ENCODE measurements around the gene IRF2.

IRF2 gene

DNA sequence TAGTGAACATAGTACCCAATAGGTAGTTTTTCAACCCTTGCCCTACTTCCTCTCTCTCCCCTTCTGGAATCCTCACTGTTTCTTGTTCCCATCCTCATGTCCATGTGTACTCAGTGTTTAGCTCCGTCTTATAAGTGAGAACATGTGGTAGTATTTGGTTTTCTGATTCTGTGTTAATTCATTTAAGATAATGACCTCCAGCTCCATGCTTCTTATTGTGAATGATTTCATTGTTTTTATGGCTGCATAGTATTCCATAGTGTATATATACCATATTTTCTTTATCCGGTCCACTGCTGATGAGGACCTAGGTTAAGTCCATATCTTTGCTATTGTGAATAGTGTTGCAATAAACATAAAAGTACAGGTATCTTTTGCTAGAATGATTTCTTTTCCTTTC is 31.0 kb downstream of the IRF2 start:
- no peaks in the 10 kb centered on the region for H3K27me3 ChIP-seq (ENCODE audit: control insufficient read depth in 2 of 2, insufficient read depth in 2 of 2, low read length in 2 of 2)
- no peak overlapping the region for H3K9ac ChIP-seq (ENCODE audit: low read depth in 1 of 2, low read length in 2 of 2)
- peaks cover 11 to 16% of the 10 kb centered on the region in 2 donors for H3K4me1 ChIP-seq (ENCODE audit: control insufficient read depth in 2 of 2, insufficient read depth in 2 of 2, low read length in 2 of 2)
- no peaks in the 10 kb centered on the region for H3K9me3 ChIP-seq (ENCODE audit: control insufficient read depth in 2 of 2, low read length in 2 of 2)
- no peak overlapping the region for H3K4me3 ChIP-seq (ENCODE audit: low read length in 2 of 2)
- no peaks in the 10 kb centered on the region for H3K36me3 ChIP-seq (ENCODE audit: control insufficient read depth in 2 of 2, insufficient read depth in 2 of 2, low read length in 2 of 2)
- H3K27ac ChIP-seq (ENCODE audit: low read depth in 2 of 2, low read length in 2 of 2) = no peak overlapping the region

DNA sequence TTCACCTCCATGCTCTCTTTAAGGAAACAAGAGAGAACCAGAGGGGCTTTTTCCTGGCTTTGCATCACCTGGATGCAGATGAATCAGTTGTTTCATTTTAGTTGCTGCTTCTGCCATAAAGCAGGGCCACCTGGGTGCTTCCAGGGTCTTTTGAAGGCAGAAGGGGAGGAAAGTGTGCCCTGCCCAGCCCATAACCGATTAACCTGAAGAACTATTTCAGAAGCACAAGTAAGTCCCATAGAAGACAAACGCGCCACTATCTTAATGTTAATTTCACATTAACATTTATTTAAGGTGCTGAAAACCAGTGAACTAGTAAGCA is 32.1 kb downstream of the IRF2 start:
- Histone ChIP-seq H3K4me3 (ENCODE audit: low read length in 2 of 2) (no peak overlapping the region), H3K4me1 (ENCODE audit: control insufficient read depth in 2 of 2, insufficient read depth in 2 of 2, low read length in 2 of 2) (peaks cover 17 to 21% of the 10 kb centered on the region in 2 donors), H3K9me3 (ENCODE audit: control insufficient read depth in 2 of 2, low read length in 2 of 2) (no peaks in the 10 kb centered on the region), H3K9ac (ENCODE audit: low read depth in 1 of 2, low read length in 2 of 2) (no peak overlapping the region), H3K27ac (ENCODE audit: low read depth in 2 of 2, low read length in 2 of 2) (no peak overlapping the region), H3K36me3 (ENCODE audit: control insufficient read depth in 2 of 2, insufficient read depth in 2 of 2, low read length in 2 of 2) (no peaks in the 10 kb centered on the region), H3K27me3 (ENCODE audit: control insufficient read depth in 2 of 2, insufficient read depth in 2 of 2, low read length in 2 of 2) (no peaks in the 10 kb centered on the region)

DNA sequence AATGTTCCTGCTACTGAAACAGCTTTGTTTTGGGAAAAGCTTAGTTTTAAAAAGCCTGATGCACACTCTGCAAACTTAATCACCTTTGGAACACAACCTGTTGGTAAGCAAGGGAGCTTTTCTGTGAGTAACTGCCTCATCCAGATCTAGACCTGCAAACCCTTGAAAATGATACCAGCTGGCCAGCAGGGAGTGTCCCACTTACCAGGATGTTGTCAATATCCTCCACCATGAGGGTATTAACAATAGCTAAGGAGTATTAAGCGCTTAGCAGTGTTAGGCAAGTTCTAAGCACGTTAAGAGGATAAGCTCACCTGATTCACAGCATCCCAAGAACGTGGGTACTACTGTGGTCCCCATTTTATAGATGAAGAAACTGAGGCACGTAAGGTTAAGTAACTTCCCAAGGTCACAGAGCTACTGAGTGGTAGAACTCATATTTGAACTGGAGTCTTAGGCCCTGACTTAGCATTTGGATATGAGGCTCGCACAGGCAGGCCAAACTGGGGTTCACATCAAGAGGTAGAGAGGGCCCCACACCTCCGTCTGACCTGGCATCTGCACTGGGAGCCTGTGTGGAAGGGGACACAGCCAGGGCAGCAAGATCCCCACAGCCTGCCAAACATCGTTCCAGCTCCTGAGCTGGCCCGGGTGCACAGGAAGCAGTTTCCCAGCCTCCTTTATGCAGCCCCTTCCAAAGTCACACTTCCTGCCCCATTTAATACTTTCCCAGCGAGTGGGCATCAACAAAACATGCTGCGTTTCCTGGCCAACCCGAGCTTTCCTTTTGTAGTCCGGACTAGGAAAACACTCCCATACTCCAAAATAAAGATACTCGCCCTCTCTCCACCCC is 32.7 kb downstream of the IRF2 start:
- H3K36me3 ChIP-seq (ENCODE audit: control insufficient read depth in 2 of 2, insufficient read depth in 2 of 2, low read length in 2 of 2) = no peaks in the 10 kb centered on the region
- H3K27me3 ChIP-seq (ENCODE audit: control insufficient read depth in 2 of 2, insufficient read depth in 2 of 2, low read length in 2 of 2) = no peaks in the 10 kb centered on the region
- peaks cover 17 to 21% of the 10 kb centered on the region in 2 donors for H3K4me1 ChIP-seq (ENCODE audit: control insufficient read depth in 2 of 2, insufficient read depth in 2 of 2, low read length in 2 of 2)
- H3K9ac ChIP-seq (ENCODE audit: low read depth in 1 of 2, low read length in 2 of 2) = no peak overlapping the region
- no peak overlapping the region for H3K27ac ChIP-seq (ENCODE audit: low read depth in 2 of 2, low read length in 2 of 2)
- no peak overlapping the region for H3K4me3 ChIP-seq (ENCODE audit: low read length in 2 of 2)
- no peaks in the 10 kb centered on the region for H3K9me3 ChIP-seq (ENCODE audit: control insufficient read depth in 2 of 2, low read length in 2 of 2)

DNA sequence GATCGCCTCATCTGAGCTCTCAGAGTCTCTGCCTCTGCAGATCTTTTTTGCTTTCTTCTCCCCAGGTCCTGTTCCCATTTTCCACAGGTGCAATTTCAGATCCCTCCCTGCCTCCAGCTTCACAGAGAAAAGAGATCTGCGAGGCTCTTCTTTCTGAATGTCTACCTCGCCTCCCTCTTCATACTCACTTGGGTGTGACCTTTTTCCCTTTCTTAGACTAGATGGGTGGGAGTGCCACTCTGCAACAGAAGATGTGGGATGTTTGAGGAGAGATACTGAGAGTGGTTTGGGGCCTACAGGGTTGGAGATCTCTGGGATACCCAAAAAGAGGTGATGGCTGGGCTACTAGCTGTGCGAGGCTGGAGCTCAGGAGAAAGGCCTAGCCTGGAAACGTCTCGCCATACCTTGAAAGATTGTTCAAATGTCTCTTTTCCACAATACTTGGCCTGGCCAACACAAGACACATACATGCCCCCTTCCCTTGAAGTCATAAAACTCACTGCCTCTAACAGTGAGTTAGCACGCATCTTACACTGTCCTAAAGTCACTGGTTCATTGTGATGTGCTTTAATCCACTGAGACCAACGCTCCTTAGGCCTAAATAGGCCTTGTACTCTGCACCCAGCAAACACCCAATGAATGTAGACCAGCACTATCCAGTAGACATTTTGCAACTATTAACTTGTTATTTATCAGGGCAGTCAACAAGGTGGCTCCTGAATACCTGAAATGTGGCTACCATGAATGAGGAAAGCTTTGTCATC is 33.6 kb downstream of the IRF2 start:
- Histone ChIP-seq H3K4me1 (ENCODE audit: control insufficient read depth in 2 of 2, insufficient read depth in 2 of 2, low read length in 2 of 2) (peaks cover 17 to 21% of the 10 kb centered on the region in 2 donors), H3K9ac (ENCODE audit: low read depth in 1 of 2, low read length in 2 of 2) (no peak overlapping the region), H3K9me3 (ENCODE audit: control insufficient read depth in 2 of 2, low read length in 2 of 2) (no peaks in the 10 kb centered on the region), H3K4me3 (ENCODE audit: low read length in 2 of 2) (no peak overlapping the region), H3K27ac (ENCODE audit: low read depth in 2 of 2, low read length in 2 of 2) (peak overlapping the region in 1 of 2 donors; percentile 4), H3K36me3 (ENCODE audit: control insufficient read depth in 2 of 2, insufficient read depth in 2 of 2, low read length in 2 of 2) (no peaks in the 10 kb centered on the region), H3K27me3 (ENCODE audit: control insufficient read depth in 2 of 2, insufficient read depth in 2 of 2, low read length in 2 of 2) (no peaks in the 10 kb centered on the region)

DNA sequence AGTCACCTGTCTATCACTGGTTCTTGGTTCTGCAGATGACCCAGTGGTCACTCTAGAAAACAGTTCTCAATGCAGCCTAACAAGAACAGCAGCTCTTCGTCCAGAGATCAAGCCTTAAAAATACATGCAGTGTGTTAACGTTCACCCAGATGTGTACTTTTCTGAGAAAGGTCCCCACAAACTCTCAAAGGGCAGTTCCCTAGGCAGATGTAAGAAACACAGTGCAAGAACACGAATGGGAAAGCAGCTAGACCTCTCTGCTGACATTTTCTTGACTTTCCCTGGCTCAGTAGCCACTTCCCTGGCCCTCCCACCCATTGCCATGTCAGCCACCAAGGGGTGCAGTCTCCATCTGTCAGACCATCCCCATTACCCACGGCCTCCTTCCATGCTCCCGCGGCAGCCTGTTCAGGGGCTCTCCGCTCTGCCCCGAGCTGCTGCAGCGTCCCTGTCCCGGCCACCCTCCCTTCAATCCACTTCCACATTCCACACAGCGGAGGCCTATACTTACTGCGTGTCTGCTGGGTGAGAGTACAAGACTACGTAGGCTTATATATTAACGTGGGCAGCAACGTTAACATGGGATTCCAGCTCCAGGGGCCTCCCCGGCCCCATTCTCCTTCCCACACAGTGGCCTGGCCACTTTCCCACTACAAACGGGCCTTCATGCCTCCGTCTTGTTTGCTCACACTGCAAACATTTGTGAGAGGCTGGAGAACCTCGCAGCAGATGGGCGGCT is 34.3 kb downstream of the IRF2 start:
- H3K27ac ChIP-seq (ENCODE audit: low read depth in 2 of 2, low read length in 2 of 2) = peak overlapping the region in 1 of 2 donors; percentile 4
- H3K36me3 ChIP-seq (ENCODE audit: control insufficient read depth in 2 of 2, insufficient read depth in 2 of 2, low read length in 2 of 2) = no peaks in the 10 kb centered on the region
- no peaks in the 10 kb centered on the region for H3K9me3 ChIP-seq (ENCODE audit: control insufficient read depth in 2 of 2, low read length in 2 of 2)
- no peak overlapping the region for H3K4me3 ChIP-seq (ENCODE audit: low read length in 2 of 2)
- peak overlapping the region in 1 of 2 donors; percentile 23 for H3K9ac ChIP-seq (ENCODE audit: low read depth in 1 of 2, low read length in 2 of 2)
- no peaks in the 10 kb centered on the region for H3K27me3 ChIP-seq (ENCODE audit: control insufficient read depth in 2 of 2, insufficient read depth in 2 of 2, low read length in 2 of 2)
- H3K4me1 ChIP-seq (ENCODE audit: control insufficient read depth in 2 of 2, insufficient read depth in 2 of 2, low read length in 2 of 2) = peaks cover 17 to 21% of the 10 kb centered on the region in 2 donors

DNA sequence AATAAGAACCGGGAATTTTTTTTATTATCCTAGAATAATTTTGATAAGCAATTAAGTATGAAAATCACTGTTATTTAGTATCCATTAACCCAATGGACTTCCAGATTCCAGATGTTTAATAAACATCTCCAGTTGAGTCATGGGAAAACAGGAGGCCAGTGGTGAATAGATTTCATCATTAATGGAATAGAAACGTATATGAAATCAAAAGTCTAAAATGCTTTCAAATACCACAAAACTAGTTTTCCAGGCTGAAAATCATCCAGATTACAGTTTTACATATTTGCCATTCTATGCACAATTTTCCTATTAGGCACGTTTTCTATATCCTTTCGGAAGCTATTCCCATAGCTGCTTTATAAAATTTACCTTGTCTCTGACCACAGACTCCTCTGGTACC is 35.0 kb downstream of the IRF2 start:
- no peak overlapping the region for H3K4me3 ChIP-seq (ENCODE audit: low read length in 2 of 2)
- no peak overlapping the region for H3K9ac ChIP-seq (ENCODE audit: low read depth in 1 of 2, low read length in 2 of 2)
- peaks cover 17 to 21% of the 10 kb centered on the region in 2 donors for H3K4me1 ChIP-seq (ENCODE audit: control insufficient read depth in 2 of 2, insufficient read depth in 2 of 2, low read length in 2 of 2)
- H3K36me3 ChIP-seq (ENCODE audit: control insufficient read depth in 2 of 2, insufficient read depth in 2 of 2, low read length in 2 of 2) = no peaks in the 10 kb centered on the region
- no peaks in the 10 kb centered on the region for H3K27me3 ChIP-seq (ENCODE audit: control insufficient read depth in 2 of 2, insufficient read depth in 2 of 2, low read length in 2 of 2)
- H3K9me3 ChIP-seq (ENCODE audit: control insufficient read depth in 2 of 2, low read length in 2 of 2) = no peaks in the 10 kb centered on the region
- H3K27ac ChIP-seq (ENCODE audit: low read depth in 2 of 2, low read length in 2 of 2) = no peak overlapping the region

DNA sequence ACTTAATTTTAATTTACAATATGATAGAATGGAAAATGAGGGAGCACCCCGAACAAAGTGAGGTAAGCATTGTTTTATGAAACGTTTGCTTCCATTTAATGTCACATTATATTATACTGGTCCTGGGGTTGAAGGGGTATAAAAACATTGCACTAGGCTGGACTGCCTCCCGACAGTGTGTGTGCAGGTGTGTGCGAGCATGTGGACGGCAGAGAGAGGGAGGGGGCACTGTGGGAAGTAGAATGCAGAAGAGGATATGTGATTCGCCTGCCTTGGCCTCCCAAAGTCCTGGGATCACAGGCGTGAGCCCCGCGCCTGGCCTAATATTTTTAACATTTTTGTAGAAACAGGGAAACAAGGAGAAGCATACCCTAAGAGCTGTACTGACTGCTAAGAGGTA is 36.0 kb downstream of the IRF2 start:
- Histone ChIP-seq H3K9me3 (ENCODE audit: control insufficient read depth in 2 of 2, low read length in 2 of 2) (no peaks in the 10 kb centered on the region), H3K4me1 (ENCODE audit: control insufficient read depth in 2 of 2, insufficient read depth in 2 of 2, low read length in 2 of 2) (peaks cover 17 to 21% of the 10 kb centered on the region in 2 donors), H3K27me3 (ENCODE audit: control insufficient read depth in 2 of 2, insufficient read depth in 2 of 2, low read length in 2 of 2) (no peaks in the 10 kb centered on the region), H3K27ac (ENCODE audit: low read depth in 2 of 2, low read length in 2 of 2) (peak overlapping the region; percentile 35 to 69), H3K36me3 (ENCODE audit: control insufficient read depth in 2 of 2, insufficient read depth in 2 of 2, low read length in 2 of 2) (peaks cover 0 to 6% of the 10 kb centered on the region in 2 donors), H3K9ac (ENCODE audit: low read depth in 1 of 2, low read length in 2 of 2) (peak overlapping the region in 1 of 2 donors; percentile 43), H3K4me3 (ENCODE audit: low read length in 2 of 2) (no peak overlapping the region)

DNA sequence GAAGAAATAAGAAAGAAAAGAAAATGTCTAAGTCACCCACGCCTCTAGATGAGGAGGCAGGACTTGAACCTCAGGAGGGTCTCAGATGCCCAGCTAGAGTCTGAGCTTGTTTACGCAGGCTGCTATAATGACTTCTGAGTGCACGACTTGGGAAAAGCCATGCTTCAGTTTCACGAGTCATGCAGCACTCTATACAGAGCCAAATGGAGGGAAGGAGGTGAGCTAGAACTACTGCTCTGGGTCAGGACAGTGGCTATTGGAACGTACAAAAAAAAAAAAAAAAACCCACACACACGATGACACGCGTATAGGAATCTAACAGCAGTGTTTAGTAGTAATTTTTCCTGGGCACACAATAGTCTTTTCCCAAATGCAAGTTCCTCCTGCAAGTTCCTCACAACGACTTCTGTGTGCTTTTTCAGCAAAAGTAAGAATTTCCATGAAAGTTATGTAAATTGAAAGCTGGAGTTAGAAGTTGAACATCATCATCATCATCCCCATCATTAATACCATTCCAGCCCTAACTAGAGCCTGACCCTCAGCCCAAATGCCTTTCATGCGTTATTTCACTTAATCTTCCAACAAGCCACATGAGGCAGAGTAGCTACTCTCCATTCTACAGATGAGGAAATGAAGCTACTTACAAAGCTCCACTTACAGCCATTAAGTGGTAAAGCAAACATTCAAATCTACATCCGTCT is 36.6 kb downstream of the IRF2 start:
- H3K4me3 ChIP-seq (ENCODE audit: low read length in 2 of 2) = no peak overlapping the region
- H3K9me3 ChIP-seq (ENCODE audit: control insufficient read depth in 2 of 2, low read length in 2 of 2) = no peaks in the 10 kb centered on the region
- H3K27me3 ChIP-seq (ENCODE audit: control insufficient read depth in 2 of 2, insufficient read depth in 2 of 2, low read length in 2 of 2) = no peaks in the 10 kb centered on the region
- no peak overlapping the region for H3K9ac ChIP-seq (ENCODE audit: low read depth in 1 of 2, low read length in 2 of 2)
- peak overlapping the region; percentile 35 to 69 for H3K27ac ChIP-seq (ENCODE audit: low read depth in 2 of 2, low read length in 2 of 2)
- peaks cover 0 to 6% of the 10 kb centered on the region in 2 donors for H3K36me3 ChIP-seq (ENCODE audit: control insufficient read depth in 2 of 2, insufficient read depth in 2 of 2, low read length in 2 of 2)
- H3K4me1 ChIP-seq (ENCODE audit: control insufficient read depth in 2 of 2, insufficient read depth in 2 of 2, low read length in 2 of 2) = peaks cover 17 to 21% of the 10 kb centered on the region in 2 donors

DNA sequence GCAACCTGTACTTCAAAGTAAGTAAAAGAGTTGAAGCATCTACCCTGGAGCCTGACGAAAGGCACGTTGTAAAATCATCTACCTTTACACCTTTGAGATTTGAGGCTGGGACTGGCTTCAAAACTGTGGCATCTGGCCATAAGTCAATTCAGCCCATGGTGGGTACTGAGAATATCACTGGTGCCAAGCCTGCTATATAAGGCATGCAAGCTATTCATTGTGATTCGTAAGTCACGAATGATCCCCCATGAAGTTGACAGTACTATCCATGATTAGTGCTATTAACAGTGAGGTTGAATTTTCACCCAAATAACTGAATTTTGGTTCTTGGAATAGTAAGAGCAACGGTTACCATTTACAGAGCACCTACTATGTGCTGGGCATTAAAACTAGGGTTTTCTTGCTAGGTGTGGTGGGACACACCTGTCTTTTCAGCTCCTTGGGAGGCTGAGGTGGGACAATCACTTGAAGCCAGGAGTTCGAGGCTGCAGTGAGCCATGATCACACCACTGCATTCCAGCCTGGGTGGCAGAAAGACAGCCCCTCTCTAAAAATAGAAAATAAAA is 39.8 kb downstream of the IRF2 start:
- peaks cover 16 to 24% of the 10 kb centered on the region in 2 donors for H3K4me1 ChIP-seq (ENCODE audit: control insufficient read depth in 2 of 2, insufficient read depth in 2 of 2, low read length in 2 of 2)
- no peaks in the 10 kb centered on the region for H3K27me3 ChIP-seq (ENCODE audit: control insufficient read depth in 2 of 2, insufficient read depth in 2 of 2, low read length in 2 of 2)
- no peak overlapping the region for H3K27ac ChIP-seq (ENCODE audit: low read depth in 2 of 2, low read length in 2 of 2)
- H3K36me3 ChIP-seq (ENCODE audit: control insufficient read depth in 2 of 2, insufficient read depth in 2 of 2, low read length in 2 of 2) = peaks cover 0 to 6% of the 10 kb centered on the region in 2 donors
- H3K9me3 ChIP-seq (ENCODE audit: control insufficient read depth in 2 of 2, low read length in 2 of 2) = no peaks in the 10 kb centered on the region
- H3K4me3 ChIP-seq (ENCODE audit: low read length in 2 of 2) = no peak overlapping the region
- H3K9ac ChIP-seq (ENCODE audit: low read depth in 1 of 2, low read length in 2 of 2) = no peak overlapping the region

All from mucosa of rectum (tissue), 2 donors.